ENCODE results near the gene CDH13.

CDH13 gene

DNA sequence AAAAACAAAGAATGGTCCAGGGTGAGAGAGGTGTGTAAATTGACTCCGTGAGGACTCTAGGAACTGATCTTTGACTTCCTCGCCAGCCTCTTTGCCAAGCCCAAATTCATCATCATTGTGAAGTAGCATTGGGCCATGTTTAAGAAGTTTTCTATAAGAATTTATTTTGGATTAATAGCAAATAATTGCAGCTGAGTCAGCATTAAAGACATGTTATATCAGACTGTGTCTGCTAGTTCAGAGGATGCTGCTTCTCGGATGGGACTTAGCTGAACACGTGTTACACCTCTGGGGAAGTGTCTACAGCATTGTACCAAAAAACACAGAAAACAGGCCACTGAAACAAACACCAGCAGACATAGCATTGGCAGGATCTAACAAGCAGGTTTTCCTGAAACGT lies 366.6 kb downstream of the CDH13 start:
- H3K4me3 ChIP-seq (replicated peaks; ENCODE audit: insufficient read depth, low read length) = no peak overlapping the region
- TF ChIP-seq, protein P1, sequence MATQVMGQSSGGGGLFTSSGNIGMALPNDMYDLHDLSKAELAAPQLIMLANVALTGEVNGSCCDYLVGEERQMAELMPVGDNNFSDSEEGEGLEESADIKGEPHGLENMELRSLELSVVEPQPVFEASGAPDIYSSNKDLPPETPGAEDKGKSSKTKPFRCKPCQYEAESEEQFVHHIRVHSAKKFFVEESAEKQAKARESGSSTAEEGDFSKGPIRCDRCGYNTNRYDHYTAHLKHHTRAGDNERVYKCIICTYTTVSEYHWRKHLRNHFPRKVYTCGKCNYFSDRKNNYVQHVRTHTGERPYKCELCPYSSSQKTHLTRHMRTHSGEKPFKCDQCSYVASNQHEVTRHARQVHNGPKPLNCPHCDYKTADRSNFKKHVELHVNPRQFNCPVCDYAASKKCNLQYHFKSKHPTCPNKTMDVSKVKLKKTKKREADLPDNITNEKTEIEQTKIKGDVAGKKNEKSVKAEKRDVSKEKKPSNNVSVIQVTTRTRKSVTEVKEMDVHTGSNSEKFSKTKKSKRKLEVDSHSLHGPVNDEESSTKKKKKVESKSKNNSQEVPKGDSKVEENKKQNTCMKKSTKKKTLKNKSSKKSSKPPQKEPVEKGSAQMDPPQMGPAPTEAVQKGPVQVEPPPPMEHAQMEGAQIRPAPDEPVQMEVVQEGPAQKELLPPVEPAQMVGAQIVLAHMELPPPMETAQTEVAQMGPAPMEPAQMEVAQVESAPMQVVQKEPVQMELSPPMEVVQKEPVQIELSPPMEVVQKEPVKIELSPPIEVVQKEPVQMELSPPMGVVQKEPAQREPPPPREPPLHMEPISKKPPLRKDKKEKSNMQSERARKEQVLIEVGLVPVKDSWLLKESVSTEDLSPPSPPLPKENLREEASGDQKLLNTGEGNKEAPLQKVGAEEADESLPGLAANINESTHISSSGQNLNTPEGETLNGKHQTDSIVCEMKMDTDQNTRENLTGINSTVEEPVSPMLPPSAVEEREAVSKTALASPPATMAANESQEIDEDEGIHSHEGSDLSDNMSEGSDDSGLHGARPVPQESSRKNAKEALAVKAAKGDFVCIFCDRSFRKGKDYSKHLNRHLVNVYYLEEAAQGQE (IDR thresholded peaks at IDR 0.05; ENCODE audit: insufficient replicate concordance, low read depth) = no peak
- TF ChIP-seq GABPA (IDR thresholded peaks at IDR 0.05; ENCODE audit: low read depth) = no peak
- TF ChIP-seq POLR2AphosphoS5 (IDR thresholded peaks at IDR 0.05; ENCODE audit: low read depth) = no peak
- TF ChIP-seq, protein P2, sequence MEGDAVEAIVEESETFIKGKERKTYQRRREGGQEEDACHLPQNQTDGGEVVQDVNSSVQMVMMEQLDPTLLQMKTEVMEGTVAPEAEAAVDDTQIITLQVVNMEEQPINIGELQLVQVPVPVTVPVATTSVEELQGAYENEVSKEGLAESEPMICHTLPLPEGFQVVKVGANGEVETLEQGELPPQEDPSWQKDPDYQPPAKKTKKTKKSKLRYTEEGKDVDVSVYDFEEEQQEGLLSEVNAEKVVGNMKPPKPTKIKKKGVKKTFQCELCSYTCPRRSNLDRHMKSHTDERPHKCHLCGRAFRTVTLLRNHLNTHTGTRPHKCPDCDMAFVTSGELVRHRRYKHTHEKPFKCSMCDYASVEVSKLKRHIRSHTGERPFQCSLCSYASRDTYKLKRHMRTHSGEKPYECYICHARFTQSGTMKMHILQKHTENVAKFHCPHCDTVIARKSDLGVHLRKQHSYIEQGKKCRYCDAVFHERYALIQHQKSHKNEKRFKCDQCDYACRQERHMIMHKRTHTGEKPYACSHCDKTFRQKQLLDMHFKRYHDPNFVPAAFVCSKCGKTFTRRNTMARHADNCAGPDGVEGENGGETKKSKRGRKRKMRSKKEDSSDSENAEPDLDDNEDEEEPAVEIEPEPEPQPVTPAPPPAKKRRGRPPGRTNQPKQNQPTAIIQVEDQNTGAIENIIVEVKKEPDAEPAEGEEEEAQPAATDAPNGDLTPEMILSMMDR (IDR thresholded peaks at IDR 0.05; ENCODE audit: insufficient read depth, low read length) = no peak
- no peak for TF ChIP-seq SPI1 (IDR thresholded peaks at IDR 0.05; ENCODE audit: borderline replicate concordance, low read depth)
- no peak overlapping the region for H3K27ac ChIP-seq (replicated peaks)
- DNase-seq (ENCODE audit: low read depth in 1 of 2, low spot score in 1 of 2) = no peak
- no peaks in the 10 kb centered on the region for H3K27me3 ChIP-seq (ENCODE audit: insufficient read depth, poor library complexity, severe bottlenecking)

DNA sequence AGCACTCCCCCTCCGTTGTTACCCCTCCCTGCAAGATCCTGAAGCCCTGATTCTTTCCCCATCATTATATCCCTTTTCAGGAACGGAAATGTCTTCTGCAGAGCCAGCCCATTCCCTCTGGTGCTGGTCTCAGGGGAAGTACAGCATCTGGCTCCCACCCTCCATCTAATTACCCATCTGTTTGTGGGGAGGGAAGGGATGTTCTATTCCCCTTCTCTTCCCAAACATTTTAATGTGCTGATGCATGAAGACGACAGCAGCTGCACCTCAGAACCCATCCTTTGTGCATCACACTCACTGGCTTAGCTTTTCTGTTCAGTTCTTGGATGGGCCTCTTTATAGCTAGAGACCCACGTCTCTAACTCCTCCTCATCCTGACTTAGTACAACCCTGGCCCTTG lies 367.2 kb downstream of the CDH13 start:
- H3K4me3 ChIP-seq (replicated peaks; ENCODE audit: insufficient read depth, low read length) = no peak overlapping the region
- no peak for DNase-seq (ENCODE audit: low read depth in 1 of 2, low spot score in 1 of 2)
- no peaks in the 10 kb centered on the region for H3K27me3 ChIP-seq (ENCODE audit: insufficient read depth, poor library complexity, severe bottlenecking)
- TF ChIP-seq POLR2AphosphoS5 (IDR thresholded peaks at IDR 0.05; ENCODE audit: low read depth) = no peak
- TF ChIP-seq, protein P2 (IDR thresholded peaks at IDR 0.05; ENCODE audit: insufficient read depth, low read length) = no peak
- TF ChIP-seq SPI1 (IDR thresholded peaks at IDR 0.05; ENCODE audit: borderline replicate concordance, low read depth) = no peak
- TF ChIP-seq GABPA (IDR thresholded peaks at IDR 0.05; ENCODE audit: low read depth) = no peak
- TF ChIP-seq, protein P1 (IDR thresholded peaks at IDR 0.05; ENCODE audit: insufficient replicate concordance, low read depth) = no peak
- H3K27ac ChIP-seq (replicated peaks) = no peak overlapping the region

DNA sequence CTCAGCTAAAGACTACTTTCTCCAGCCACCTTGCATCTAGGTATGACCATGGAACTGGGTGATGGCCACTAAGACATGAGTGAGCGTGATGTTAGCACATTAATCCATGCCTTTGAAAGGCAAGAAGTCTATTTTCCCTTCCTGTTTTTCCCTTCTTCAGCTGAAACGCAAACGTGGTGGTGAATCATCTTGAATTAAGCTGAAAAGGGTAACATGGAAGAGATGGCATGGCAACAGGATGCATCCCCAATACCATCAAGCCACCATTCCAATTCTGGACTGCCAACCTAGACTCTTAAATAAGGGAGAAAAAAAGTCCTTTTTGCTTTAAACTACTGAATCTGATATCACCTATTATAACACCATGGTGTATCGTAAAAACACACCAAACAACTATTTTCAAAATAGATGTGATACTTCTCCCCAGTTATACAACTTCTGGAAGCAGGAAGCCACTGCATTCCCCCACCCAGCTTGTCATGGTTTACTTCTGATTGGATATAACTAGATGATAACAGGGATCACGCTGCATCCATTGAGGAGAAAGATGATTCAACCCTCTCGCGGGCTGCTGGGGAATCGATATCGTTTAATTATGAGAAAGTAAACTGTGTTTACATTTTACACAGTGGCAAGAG lies 368.6 kb downstream of the CDH13 start:
- no peak for DNase-seq (ENCODE audit: low read depth in 1 of 2, low spot score in 1 of 2)
- H3K4me3 ChIP-seq (replicated peaks; ENCODE audit: insufficient read depth, low read length) = no peak overlapping the region
- H3K27me3 ChIP-seq (ENCODE audit: insufficient read depth, poor library complexity, severe bottlenecking) = no peaks in the 10 kb centered on the region
- no peak overlapping the region for H3K27ac ChIP-seq (replicated peaks)
- no peak for TF ChIP-seq GABPA (IDR thresholded peaks at IDR 0.05; ENCODE audit: low read depth)
- TF ChIP-seq POLR2AphosphoS5 (IDR thresholded peaks at IDR 0.05; ENCODE audit: low read depth) = no peak
- TF ChIP-seq, protein P1 (IDR thresholded peaks at IDR 0.05; ENCODE audit: insufficient replicate concordance, low read depth) = no peak
- TF ChIP-seq, protein P2 (IDR thresholded peaks at IDR 0.05; ENCODE audit: insufficient read depth, low read length) = no peak
- no peak for TF ChIP-seq SPI1 (IDR thresholded peaks at IDR 0.05; ENCODE audit: borderline replicate concordance, low read depth)
